Liver (tissue), 9 donors: ENCODE measurements around the gene EHMT1. TPM values are rescaled to one million over a fixed set of nuclear protein-coding genes. Genes with fewer than 3 reads are reported as not detected.

Experiments used
- DNase-seq: peaks from one replicate; pipeline ENCODE4 v3.0.0-alpha.2; 2017; ENCODE audit warnings: low spot score
- H3K27ac ChIP-seq, 2 donors: one replicate each; pipeline ENCODE4 v1.7.0; 2013; ENCODE audit warnings: inconsistent platforms in 2 of 2, low read length in 2 of 2, control low read depth in 1 of 2, low read depth in 1 of 2, mild to moderate bottlenecking in 1 of 2
- H3K27me3 ChIP-seq, 4 donors: one replicate each; pipeline versions ENCODE4 v1.6.1 to v1.7.0; 2013; ENCODE audit warnings: low read length in 3 of 4, inconsistent platforms in 1 of 4, mild to moderate bottlenecking in 1 of 4, moderate library complexity in 1 of 4; ENCODE audit not compliant: control insufficient read depth in 4 of 4, insufficient read depth in 4 of 4
- H3K36me3 ChIP-seq, 4 donors: one replicate each; pipeline versions ENCODE4 v1.6.1 to v1.7.0; 2013; ENCODE audit warnings: low read length in 3 of 4, mild to moderate bottlenecking in 3 of 4, low read depth in 1 of 4, moderate library complexity in 1 of 4; ENCODE audit not compliant: control insufficient read depth in 4 of 4, insufficient read depth in 3 of 4
- H3K4me1 ChIP-seq, 4 donors: one replicate each; pipeline versions ENCODE4 v1.6.1 to v1.7.0; 2013; ENCODE audit warnings: low read length in 3 of 4, mild to moderate bottlenecking in 3 of 4, moderate library complexity in 1 of 4; ENCODE audit not compliant: control insufficient read depth in 4 of 4, insufficient read depth in 4 of 4
- H3K4me3 ChIP-seq, 3 donors: one replicate each; pipeline versions ENCODE4 v1.6.1 to v1.7.0; 2013; ENCODE audit warnings: low read length in 3 of 3, control low read depth in 1 of 3, low read depth in 1 of 3, mild to moderate bottlenecking in 1 of 3
- H3K9ac ChIP-seq, 2 donors: one replicate each; pipeline ENCODE4 v1.7.0; 2013; ENCODE audit warnings: low read length in 2 of 2, mild to moderate bottlenecking in 2 of 2, moderate library complexity in 2 of 2, control low read depth in 1 of 2, low read depth in 1 of 2
- H3K9me3 ChIP-seq, 4 donors: one replicate each; pipeline versions ENCODE4 v1.6.1 to v1.7.0; 2013; ENCODE audit warnings: low read length in 3 of 4; ENCODE audit not compliant: control insufficient read depth in 4 of 4
- EGR1 ChIP-seq, 2 donors: IDR thresholded peaks; 2 replicates each; pipeline ENCODE4 v1.6.1; 2016 to 2018; ENCODE audit warnings: antibody characterized with exemption in 2 of 2, low read depth in 2 of 2
- FOXA1 ChIP-seq: IDR thresholded peaks from 2 replicates; pipeline ENCODE4 v1.6.1; 2016; ENCODE audit warnings: antibody characterized with exemption
- FOXA2 ChIP-seq: IDR thresholded peaks from 2 replicates; pipeline ENCODE4 v1.6.1; 2016; ENCODE audit warnings: antibody characterized with exemption
- GABPA ChIP-seq, 2 donors: IDR thresholded peaks in 1 of 2; conservative IDR thresholded peaks in 1 of 2; 2 replicates each; pipeline ENCODE4 v1.6.1; 2016; ENCODE audit warnings: antibody characterized with exemption in 2 of 2, mild to moderate bottlenecking in 1 of 2, moderate library complexity in 1 of 2
- HNF4A ChIP-seq, 2 donors: conservative IDR thresholded peaks; 2 replicates each; pipeline ENCODE4 v1.6.1; 2016; ENCODE audit warnings: antibody characterized with exemption in 2 of 2, mild to moderate bottlenecking in 2 of 2
- HNF4G ChIP-seq: IDR thresholded peaks from 2 replicates; pipeline ENCODE4 v1.6.1; 2016; ENCODE audit warnings: antibody characterized with exemption
- JUND ChIP-seq, 2 donors: IDR thresholded peaks; 2 replicates each; pipeline ENCODE4 v1.6.1; 2016; ENCODE audit warnings: antibody characterized with exemption in 2 of 2
- NR2F2 ChIP-seq: IDR thresholded peaks from 2 replicates; pipeline ENCODE4 v1.6.1; 2016; ENCODE audit warnings: antibody characterized with exemption
- RAD21 ChIP-seq, 2 donors: IDR thresholded peaks; 2 replicates each; pipeline ENCODE4 v1.6.1; 2016; ENCODE audit warnings: antibody characterized with exemption in 2 of 2, mild to moderate bottlenecking in 2 of 2
- RXRA ChIP-seq, 2 donors: IDR thresholded peaks; 2 replicates each; pipeline ENCODE4 v1.6.1; 2017 to 2018; ENCODE audit warnings: antibody characterized with exemption in 2 of 2, mild to moderate bottlenecking in 1 of 2
- SP1 ChIP-seq: IDR thresholded peaks from 2 replicates; pipeline ENCODE4 v1.6.1; 2018; ENCODE audit warnings: antibody characterized with exemption, mild to moderate bottlenecking
- TAF1 ChIP-seq: conservative IDR thresholded peaks from 2 replicates; pipeline ENCODE4 v1.6.1; 2016; ENCODE audit warnings: antibody characterized with exemption, mild to moderate bottlenecking
- YY1 ChIP-seq: IDR thresholded peaks from 2 replicates; pipeline ENCODE4 v1.6.1; 2016; ENCODE audit warnings: antibody characterized with exemption, mild to moderate bottlenecking
- ZBTB33 ChIP-seq: IDR thresholded peaks from 2 replicates; pipeline ENCODE4 v1.6.1; 2016; ENCODE audit warnings: antibody characterized with exemption
- WGBS: extraction: QIAGEN DNeasy Blood & Tissue Kit; methylation state at CpG from one replicate; pipeline ENCODE4 v1.1.7; 2013; 5-methylcytosine and 5-hydroxymethylcytosine counted together
- polyA plus RNA-seq, 2 donors: library from polyadenylated mRNA; stranded (reverse) in 1 of 2; unstranded in 1 of 2; fragments of 200-250 nt in 1 of 2; fragments of >200 nt in 1 of 2; fragmentation: Nextera tagmentation in 1 of 2; extraction: Ambion mirVana in 1 of 2; gene quantifications; one replicate each; pipeline versions ENCODE4 v1.2.1 to v1.2.3, GENCODE V29; 2013 to 2015
- total RNA-seq, 2 donors: library from RNA; depleted of rRNA; stranded (reverse); fragments of >200 nt; gene quantifications; one replicate each; pipeline ENCODE4 v1.2.3, GENCODE V29; 2014
- TF ChIP-seq, protein P1 (sequence below): IDR thresholded peaks from 2 replicates; pipeline ENCODE4 v1.6.1; 2016; ENCODE audit warnings: antibody characterized with exemption, mild to moderate bottlenecking
- TF ChIP-seq, protein P2 (sequence below): IDR thresholded peaks from 2 replicates; pipeline ENCODE4 v1.6.1; 2016; ENCODE audit warnings: antibody characterized with exemption
- TF ChIP-seq, protein P3 (sequence below): IDR thresholded peaks from 2 replicates; pipeline ENCODE4 v1.6.1; 2016; ENCODE audit warnings: antibody characterized with exemption
- TF ChIP-seq, protein P4 (sequence below): fragments of 150-350 bp; IDR thresholded peaks from 2 replicates; pipeline ENCODE4 v1.5.1; 2017; ENCODE audit warnings: improper control_type of control experiment, low read depth, low read length; ENCODE audit not compliant: missing input control
- donor health status: healthy.
- donor health status: healthy.
- donor health status: healthy.
- donor health status: healthy.
- donor health status: healthy.

The EHMT1 gene
- total and polyA plus RNA-seq, 4 donors = 16.1 to 48.2 (median 27.3) TPM

GRCh38 chr9:137829260-137829996, 210.6 kb downstream of the EHMT1 start:
- H3K9me3 ChIP-seq = no peaks in the 10 kb centered on the region
- H3K36me3 ChIP-seq = peaks cover 12 to 48% (median 20%) of the 10 kb centered on the region in 4 donors
- no peaks in the 10 kb centered on the region for H3K4me1 ChIP-seq
- TF ChIP-seq HNF4A (conservative IDR thresholded peaks at IDR 0.05) (no peak), FOXA2 (no peak), YY1 (no peak), RAD21 (IDR thresholded peaks at IDR 0.05) (no peak), HNF4G (no peak), GABPA (IDR thresholded peaks at IDR 0.05 in 1 of 2, conservative IDR thresholded peaks at IDR 0.05 in 1 of 2) (no peak), FOXA1 (no peak), SP1 (no peak), JUND (IDR thresholded peaks at IDR 0.05) (no peak), RXRA (IDR thresholded peaks at IDR 0.05) (no peak), ZBTB33 (no peak), TAF1 (no peak), EGR1 (IDR thresholded peaks at IDR 0.05; ENCODE audit: low read depth in 2 of 2) (no peak), NR2F2 (no peak)
- TF ChIP-seq, protein P1, sequence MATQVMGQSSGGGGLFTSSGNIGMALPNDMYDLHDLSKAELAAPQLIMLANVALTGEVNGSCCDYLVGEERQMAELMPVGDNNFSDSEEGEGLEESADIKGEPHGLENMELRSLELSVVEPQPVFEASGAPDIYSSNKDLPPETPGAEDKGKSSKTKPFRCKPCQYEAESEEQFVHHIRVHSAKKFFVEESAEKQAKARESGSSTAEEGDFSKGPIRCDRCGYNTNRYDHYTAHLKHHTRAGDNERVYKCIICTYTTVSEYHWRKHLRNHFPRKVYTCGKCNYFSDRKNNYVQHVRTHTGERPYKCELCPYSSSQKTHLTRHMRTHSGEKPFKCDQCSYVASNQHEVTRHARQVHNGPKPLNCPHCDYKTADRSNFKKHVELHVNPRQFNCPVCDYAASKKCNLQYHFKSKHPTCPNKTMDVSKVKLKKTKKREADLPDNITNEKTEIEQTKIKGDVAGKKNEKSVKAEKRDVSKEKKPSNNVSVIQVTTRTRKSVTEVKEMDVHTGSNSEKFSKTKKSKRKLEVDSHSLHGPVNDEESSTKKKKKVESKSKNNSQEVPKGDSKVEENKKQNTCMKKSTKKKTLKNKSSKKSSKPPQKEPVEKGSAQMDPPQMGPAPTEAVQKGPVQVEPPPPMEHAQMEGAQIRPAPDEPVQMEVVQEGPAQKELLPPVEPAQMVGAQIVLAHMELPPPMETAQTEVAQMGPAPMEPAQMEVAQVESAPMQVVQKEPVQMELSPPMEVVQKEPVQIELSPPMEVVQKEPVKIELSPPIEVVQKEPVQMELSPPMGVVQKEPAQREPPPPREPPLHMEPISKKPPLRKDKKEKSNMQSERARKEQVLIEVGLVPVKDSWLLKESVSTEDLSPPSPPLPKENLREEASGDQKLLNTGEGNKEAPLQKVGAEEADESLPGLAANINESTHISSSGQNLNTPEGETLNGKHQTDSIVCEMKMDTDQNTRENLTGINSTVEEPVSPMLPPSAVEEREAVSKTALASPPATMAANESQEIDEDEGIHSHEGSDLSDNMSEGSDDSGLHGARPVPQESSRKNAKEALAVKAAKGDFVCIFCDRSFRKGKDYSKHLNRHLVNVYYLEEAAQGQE = no peak
- TF ChIP-seq, protein P2, sequence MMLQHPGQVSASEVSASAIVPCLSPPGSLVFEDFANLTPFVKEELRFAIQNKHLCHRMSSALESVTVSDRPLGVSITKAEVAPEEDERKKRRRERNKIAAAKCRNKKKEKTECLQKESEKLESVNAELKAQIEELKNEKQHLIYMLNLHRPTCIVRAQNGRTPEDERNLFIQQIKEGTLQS = no peak
- TF ChIP-seq, protein P3, sequence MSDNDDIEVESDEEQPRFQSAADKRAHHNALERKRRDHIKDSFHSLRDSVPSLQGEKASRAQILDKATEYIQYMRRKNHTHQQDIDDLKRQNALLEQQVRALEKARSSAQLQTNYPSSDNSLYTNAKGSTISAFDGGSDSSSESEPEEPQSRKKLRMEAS = no peak
- TF ChIP-seq, protein P4, sequence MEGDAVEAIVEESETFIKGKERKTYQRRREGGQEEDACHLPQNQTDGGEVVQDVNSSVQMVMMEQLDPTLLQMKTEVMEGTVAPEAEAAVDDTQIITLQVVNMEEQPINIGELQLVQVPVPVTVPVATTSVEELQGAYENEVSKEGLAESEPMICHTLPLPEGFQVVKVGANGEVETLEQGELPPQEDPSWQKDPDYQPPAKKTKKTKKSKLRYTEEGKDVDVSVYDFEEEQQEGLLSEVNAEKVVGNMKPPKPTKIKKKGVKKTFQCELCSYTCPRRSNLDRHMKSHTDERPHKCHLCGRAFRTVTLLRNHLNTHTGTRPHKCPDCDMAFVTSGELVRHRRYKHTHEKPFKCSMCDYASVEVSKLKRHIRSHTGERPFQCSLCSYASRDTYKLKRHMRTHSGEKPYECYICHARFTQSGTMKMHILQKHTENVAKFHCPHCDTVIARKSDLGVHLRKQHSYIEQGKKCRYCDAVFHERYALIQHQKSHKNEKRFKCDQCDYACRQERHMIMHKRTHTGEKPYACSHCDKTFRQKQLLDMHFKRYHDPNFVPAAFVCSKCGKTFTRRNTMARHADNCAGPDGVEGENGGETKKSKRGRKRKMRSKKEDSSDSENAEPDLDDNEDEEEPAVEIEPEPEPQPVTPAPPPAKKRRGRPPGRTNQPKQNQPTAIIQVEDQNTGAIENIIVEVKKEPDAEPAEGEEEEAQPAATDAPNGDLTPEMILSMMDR = no peak
- no peak overlapping the region for H3K4me3 ChIP-seq
- no peaks in the 10 kb centered on the region for H3K27me3 ChIP-seq
- 97% methylated on average over 14 of the region's 14 CpGs for WGBS
- no peak for DNase-seq
- H3K27ac ChIP-seq = no peak overlapping the region
- no peak overlapping the region for H3K9ac ChIP-seq
